ENCODE data around the gene ERBB4. TPM values are rescaled to one million over a fixed set of nuclear protein-coding genes. Genes with fewer than 3 reads are reported as not detected.
"Not testable (repeated sequence)": the region's sequence is repeated elsewhere in the genome, so short reads cannot be mapped to it uniquely, and the experiment has no call there.

Gene ERBB4
- total RNA-seq, 1 donor from 2014 or later = 1.2 TPM

- Mint-ChIP-seq H3K27ac (ENCODE audit: unreplicated experiment) (no peak overlapping the region), H3K27me3 (ENCODE audit: low read depth, unreplicated experiment) (no peaks in the 10 kb centered on the region), H3K4me1 (ENCODE audit: low read depth, unreplicated experiment) (no peaks in the 10 kb centered on the region), H3K4me3 (ENCODE audit: unreplicated experiment) (no peak overlapping the region), H3K9me3 (ENCODE audit: unreplicated experiment) (no peaks in the 10 kb centered on the region), H3K36me3 (ENCODE audit: low read depth, unreplicated experiment) (no peaks in the 10 kb centered on the region)
- Histone ChIP-seq H3K4me3 (ENCODE audit: insufficient read depth, low read depth, low read length) (no peak overlapping the region), H3K9me3 (ENCODE audit: insufficient read depth, low read depth, low read length) (no peaks in the 10 kb centered on the region), H3K79me2 (ENCODE audit: insufficient read depth, low read length) (no peaks in the 10 kb centered on the region), H3K9ac (ENCODE audit: low read length) (no peak overlapping the region), H2AFZ (ENCODE audit: low read depth, low read length) (no peak overlapping the region), H3K36me3 (ENCODE audit: insufficient read depth, low read length) (no peaks in the 10 kb centered on the region), H3K27me3 (ENCODE audit: insufficient read depth, low read length) (no peaks in the 10 kb centered on the region), H3K4me2 (ENCODE audit: low read length) (no peak overlapping the region), H3K27ac (ENCODE audit: low read depth, low read length) (no peak overlapping the region), H3K4me1 (ENCODE audit: insufficient read depth, low read length) (no peaks in the 10 kb centered on the region), H4K20me1 (ENCODE audit: insufficient read depth, low read length) (no peaks in the 10 kb centered on the region)
- TF ChIP-seq EZH2 (IDR thresholded peaks at IDR 0.05; ENCODE audit: insufficient read depth, low read length) (no peak), CTCF (IDR thresholded peaks at IDR 0.05; ENCODE audit: insufficient read depth, low read depth, low read length) (no peak)
- FAIRE-seq (no peak), DNase-seq (ENCODE audit: low read depth) (no peak)
Measured at GRCh38 chr2:212242724-212243123, 295.9 kb downstream of the ERBB4 start.

- not testable (repeated sequence) for H3K9me3 Mint-ChIP-seq (ENCODE audit: unreplicated experiment); H3K79me2 ChIP-seq (ENCODE audit: insufficient read depth, low read length); H3K9ac ChIP-seq (ENCODE audit: low read length); H3K27ac ChIP-seq (ENCODE audit: low read depth, low read length); H3K4me3 ChIP-seq (ENCODE audit: insufficient read depth, low read depth, low read length); H3K9me3 ChIP-seq (ENCODE audit: insufficient read depth, low read depth, low read length); H3K27me3 ChIP-seq (ENCODE audit: insufficient read depth, low read length); H4K20me1 ChIP-seq (ENCODE audit: insufficient read depth, low read length); H3K4me1 ChIP-seq (ENCODE audit: insufficient read depth, low read length); H3K36me3 ChIP-seq (ENCODE audit: insufficient read depth, low read length); H2AFZ ChIP-seq (ENCODE audit: low read depth, low read length); H3K4me2 ChIP-seq (ENCODE audit: low read length); H3K27ac Mint-ChIP-seq (ENCODE audit: unreplicated experiment); DNase-seq (ENCODE audit: low read depth); FAIRE-seq; H3K36me3 Mint-ChIP-seq (ENCODE audit: low read depth, unreplicated experiment); H3K27me3 Mint-ChIP-seq (ENCODE audit: low read depth, unreplicated experiment); H3K4me3 Mint-ChIP-seq (ENCODE audit: unreplicated experiment); H3K4me1 Mint-ChIP-seq (ENCODE audit: low read depth, unreplicated experiment)
Measured at GRCh38 chr2:212238152-212238551, 300.4 kb downstream of the ERBB4 start.

- Mint-ChIP-seq H3K4me3 (ENCODE audit: unreplicated experiment) (no peak overlapping the region), H3K27ac (ENCODE audit: unreplicated experiment) (no peak overlapping the region)
- no peak for DNase-seq (ENCODE audit: low read depth)
Measured at GRCh38 chr2:212237350-212238095, 301.1 kb downstream of the ERBB4 start.

More at GRCh38 chr2:212237350-212238095, 301.1 kb downstream of the ERBB4 start:
- TF ChIP-seq EZH2 (IDR thresholded peaks at IDR 0.05; ENCODE audit: insufficient read depth, low read length) (no peak), CTCF (IDR thresholded peaks at IDR 0.05; ENCODE audit: insufficient read depth, low read depth, low read length) (no peak)
- H3K9me3 ChIP-seq (ENCODE audit: insufficient read depth, low read depth, low read length) = no peaks in the 10 kb centered on the region
- no peaks in the 10 kb centered on the region for H3K79me2 ChIP-seq (ENCODE audit: insufficient read depth, low read length)
- no peak overlapping the region for H3K4me2 ChIP-seq (ENCODE audit: low read length)
- peaks cover 3% of the 10 kb centered on the region for H3K9me3 Mint-ChIP-seq (ENCODE audit: unreplicated experiment)
- no peaks in the 10 kb centered on the region for H3K27me3 ChIP-seq (ENCODE audit: insufficient read depth, low read length)
- no peak overlapping the region for H2AFZ ChIP-seq (ENCODE audit: low read depth, low read length)
- H3K27me3 Mint-ChIP-seq (ENCODE audit: low read depth, unreplicated experiment) = no peaks in the 10 kb centered on the region
- H3K9ac ChIP-seq (ENCODE audit: low read length) = no peak overlapping the region
- no peaks in the 10 kb centered on the region for H4K20me1 ChIP-seq (ENCODE audit: insufficient read depth, low read length)
- no peak overlapping the region for H3K27ac ChIP-seq (ENCODE audit: low read depth, low read length)
- H3K4me3 ChIP-seq (ENCODE audit: insufficient read depth, low read depth, low read length) = no peak overlapping the region
- H3K36me3 ChIP-seq (ENCODE audit: insufficient read depth, low read length) = no peaks in the 10 kb centered on the region
- no peaks in the 10 kb centered on the region for H3K36me3 Mint-ChIP-seq (ENCODE audit: low read depth, unreplicated experiment)
- H3K4me1 ChIP-seq (ENCODE audit: insufficient read depth, low read length) = no peaks in the 10 kb centered on the region
- no peaks in the 10 kb centered on the region for H3K4me1 Mint-ChIP-seq (ENCODE audit: low read depth, unreplicated experiment)
- no peak for FAIRE-seq

Measured in astrocyte (in vitro differentiated cells and primary cell).